Hypothalamus (tissue), 51 donors: ENCODE measurements around the gene RBM15B.

Experiments used
- DNase-seq, 51 donors: peaks; one replicate each; lab custom pipeline; 2025; lab: John Stamatoyannopoulos, UW

Gene RBM15B

DNA sequence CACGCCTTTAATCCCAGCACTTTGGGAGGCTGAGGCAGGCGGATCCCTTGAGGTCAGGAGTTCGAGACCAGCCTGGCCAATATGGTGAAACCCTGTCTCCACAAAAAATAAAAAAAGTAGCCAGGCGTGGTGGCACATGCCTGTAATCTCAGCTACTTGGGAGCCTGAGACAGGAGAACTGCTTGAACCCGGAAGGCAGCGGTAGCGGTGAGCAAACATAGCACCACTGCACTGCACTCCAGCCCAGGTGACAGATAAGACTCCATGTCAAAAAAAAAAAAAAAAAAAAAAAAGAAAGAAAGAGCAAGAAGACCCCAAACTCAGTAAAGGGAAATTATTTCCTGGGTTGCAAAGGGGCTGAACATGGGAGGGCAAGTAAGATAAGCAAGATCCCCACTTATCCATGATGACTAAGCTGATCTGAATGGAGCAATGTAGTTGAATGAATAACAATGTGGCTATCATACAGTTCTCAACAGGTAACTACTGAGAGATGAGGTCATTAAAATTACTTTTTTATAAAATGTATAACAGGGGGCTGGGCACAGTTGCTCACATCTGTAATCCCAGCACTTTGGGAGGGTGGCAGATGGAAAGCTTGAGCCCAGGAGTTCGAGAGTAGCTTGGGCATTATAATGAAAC is 46.0 kb downstream of the RBM15B start:
- DNase-seq = no peak

- DNase-seq = no peak
Observed at GRCh38 chr3:51441282-51442030, 50.4 kb downstream of the RBM15B start.

- no peak for DNase-seq
Observed at GRCh38 chr3:51445544-51446280, 54.6 kb downstream of the RBM15B start.
